ENCODE data around the gene KRI1.
"Not testable (repeated sequence)": the region's sequence is repeated elsewhere in the genome, so short reads cannot be mapped to it uniquely, and the experiment has no call there.

KRI1 gene

GRCh38 chr19:10575011-10575716 lies 9.4 kb upstream of the KRI1 start:
- no peak for DNase-seq (ENCODE audit: low spot score)

GRCh38 chr19:10574462-10574861 lies 8.7 kb upstream of the KRI1 start:
- DNase-seq (ENCODE audit: low spot score): no peak

GRCh38 chr19:10573793-10574192 lies 8.0 kb upstream of the KRI1 start:
- not testable (repeated sequence) for DNase-seq (ENCODE audit: low spot score)

GRCh38 chr19:10568826-10569651 lies 3.2 kb upstream of the KRI1 start, which contains the start of gene CDKN2D:
TSS of gene CDKN2D (minus strand) at chr19:10568979. CDS start at chr19:10568653, 326 bp downstream.
- DNase-seq (ENCODE audit: low spot score): peak; percentile 92

- DNase-seq (ENCODE audit: low spot score): peak; percentile 46
These were observed 2.4 kb upstream of the KRI1 start for GRCh38 chr19:10568062-10568825.

GRCh38 chr19:10567656-10568055 lies 1.8 kb upstream of the KRI1 start:
- DNase-seq (ENCODE audit: low spot score): no peak

- no peak for DNase-seq (ENCODE audit: low spot score)
These were observed 1.0 kb upstream of the KRI1 start for GRCh38 chr19:10566658-10567410.

- DNase-seq (ENCODE audit: low spot score): no peak
These were observed 523 bp upstream of the KRI1 start for GRCh38 chr19:10566408-10566657.

GRCh38 chr19:10565028-10565566 lies 713 bp downstream of the KRI1 start:
- peak; percentile 70 for DNase-seq (ENCODE audit: low spot score)

- no peak for DNase-seq (ENCODE audit: low spot score)
These were observed 3.2 kb downstream of the KRI1 start for GRCh38 chr19:10562609-10563008.

GRCh38 chr19:10560154-10560553 lies 5.7 kb downstream of the KRI1 start:
- DNase-seq (ENCODE audit: low spot score): no peak

GRCh38 chr19:10557603-10558197 lies 8.1 kb downstream of the KRI1 start:
- DNase-seq (ENCODE audit: low spot score): no peak

GRCh38 chr19:10555610-10555973 lies 10.2 kb downstream of the KRI1 start:
- no peak for DNase-seq (ENCODE audit: low spot score)

GRCh38 chr19:10554760-10555609 lies 10.8 kb downstream of the KRI1 start:
- DNase-seq (ENCODE audit: low spot score): no peak

GRCh38 chr19:10553943-10554381 lies 11.8 kb downstream of the KRI1 start:
- no peak for DNase-seq (ENCODE audit: low spot score)

- no peak for DNase-seq (ENCODE audit: low spot score)
These were observed 12.6 kb downstream of the KRI1 start for GRCh38 chr19:10553087-10553667.

- peak; percentile 64 for DNase-seq (ENCODE audit: low spot score)
These were observed 13.2 kb downstream of the KRI1 start for GRCh38 chr19:10552510-10553053.

GRCh38 chr19:10551698-10552301 lies 14.0 kb downstream of the KRI1 start:
- DNase-seq (ENCODE audit: low spot score): peak; percentile 72

GRCh38 chr19:10551006-10551405 lies 14.8 kb downstream of the KRI1 start:
- DNase-seq (ENCODE audit: low spot score): not testable (repeated sequence)

All from HuH-7.5 (cell line).